CD4-positive, alpha-beta T cell treated with Interferon gamma for 1 hour (primary cell): Measurements from ENCODE around the gene DKK2.

Experiments used
- DNase-seq: peaks from one replicate; pipeline ENCODE4 v3.0.0-alpha.2; 2020

The DKK2 gene

GRCh38 chr4:107035819-107036583 lies at the start of gene DKK2:
TSS of gene DKK2 (minus strand) at chr4:107036313. CDS start at chr4:107035591, 722 bp downstream.
- no peak for DNase-seq

GRCh38 chr4:107077192-107077591 lies 41.1 kb upstream of the DKK2 start:
- DNase-seq = no peak

- no peak for DNase-seq
Measured at GRCh38 chr4:107072836-107073736, 37.0 kb upstream of the DKK2 start.

GRCh38 chr4:107071108-107071507 lies 35.0 kb upstream of the DKK2 start:
- no peak for DNase-seq

- no peak for DNase-seq
Measured at GRCh38 chr4:107069049-107069448, 32.9 kb upstream of the DKK2 start.

GRCh38 chr4:107068116-107068515 lies 32.0 kb upstream of the DKK2 start:
- no peak for DNase-seq

GRCh38 chr4:107066621-107067020 lies 30.5 kb upstream of the DKK2 start:
- DNase-seq = no peak

GRCh38 chr4:107065201-107065600 lies 29.1 kb upstream of the DKK2 start:
- no peak for DNase-seq

- DNase-seq = no peak
Measured at GRCh38 chr4:107060388-107060787, 24.3 kb upstream of the DKK2 start.

- no peak for DNase-seq
Measured at GRCh38 chr4:107058828-107059227, 22.7 kb upstream of the DKK2 start.

GRCh38 chr4:107050525-107051135 lies 14.5 kb upstream of the DKK2 start:
- no peak for DNase-seq

- no peak for DNase-seq
Measured at GRCh38 chr4:107046261-107046660, 10.1 kb upstream of the DKK2 start.

GRCh38 chr4:107044170-107044569 lies 8.1 kb upstream of the DKK2 start:
- DNase-seq = no peak

GRCh38 chr4:107037199-107037584 lies 1.1 kb upstream of the DKK2 start:
- no peak for DNase-seq

GRCh38 chr4:107036584-107037198 lies 578 bp upstream of the DKK2 start:
- no peak for DNase-seq

GRCh38 chr4:107034996-107035818 lies 906 bp downstream of the DKK2 start:
- no peak for DNase-seq

- DNase-seq = no peak
Measured at GRCh38 chr4:107034091-107034995, 1.8 kb downstream of the DKK2 start.

GRCh38 chr4:107027379-107027778 lies 8.7 kb downstream of the DKK2 start:
- no peak for DNase-seq

GRCh38 chr4:107018344-107018735 lies 17.8 kb downstream of the DKK2 start:
- no peak for DNase-seq

- DNase-seq = no peak
Measured at GRCh38 chr4:107017443-107018343, 18.4 kb downstream of the DKK2 start.
